Nephron (organoid): ENCODE data around the gene DOCK1.

Experiments
- H3K27ac Mint-ChIP-seq, 3 experiments: 2 replicates each; pipeline ENCODE4 v1.8.0; 2020; ENCODE audit warnings: mixed read lengths in 3 of 3, mild to moderate bottlenecking in 2 of 3, moderate library complexity in 1 of 3
- H3K27me3 Mint-ChIP-seq: 2 replicates; pipeline ENCODE4 v1.8.0; 2021; ENCODE audit warnings: low read depth, mild to moderate bottlenecking, moderate library complexity, mixed read lengths
- H3K36me3 Mint-ChIP-seq: 2 replicates; pipeline ENCODE4 v1.8.0; 2020; ENCODE audit warnings: low read depth, mixed read lengths
- H3K4me1 Mint-ChIP-seq: 2 replicates; pipeline ENCODE4 v1.8.0; 2020; ENCODE audit warnings: mixed read lengths
- H3K4me3 Mint-ChIP-seq, 3 experiments: 2 replicates each; pipeline ENCODE4 v1.8.0; 2020; ENCODE audit warnings: mild to moderate bottlenecking in 3 of 3, mixed read lengths in 3 of 3, moderate library complexity in 2 of 3
- H3K9me3 Mint-ChIP-seq: 2 replicates; pipeline ENCODE4 v1.8.0; 2020; ENCODE audit warnings: mixed read lengths
- CTCF ChIP-seq, 3 experiments: fragments of 200-600 bp; sonication (generic); IDR thresholded peaks; one replicate each; pipeline ENCODE4 v1.5.0; 2021; ENCODE audit warnings: antibody characterized with exemption in 3 of 3; ENCODE audit not compliant: unreplicated experiment in 3 of 3

DOCK1 gene

DNA sequence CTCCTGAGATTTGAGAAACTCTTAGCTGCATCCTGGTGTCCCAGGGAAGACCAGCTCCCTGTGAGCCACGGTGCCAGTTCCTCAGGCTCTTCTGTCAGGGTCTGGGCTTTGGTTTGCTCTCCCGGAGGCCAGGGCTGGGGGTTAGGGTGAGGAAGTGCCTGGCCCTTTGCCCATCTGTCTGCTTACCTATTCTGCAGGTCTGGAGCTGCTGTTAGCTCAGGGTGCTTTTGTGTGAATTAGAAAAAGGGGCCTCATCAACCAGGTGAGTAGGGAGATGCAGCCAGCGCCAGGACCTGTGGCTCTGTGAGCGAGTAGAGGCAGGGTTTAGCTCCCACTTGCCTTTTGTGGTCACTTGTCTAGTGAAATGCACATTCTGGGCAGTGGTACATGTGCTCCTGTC, 109.4 kb downstream of the DOCK1 start:
- no peaks in the 10 kb centered on the region for H3K27me3 Mint-ChIP-seq
- H3K4me3 Mint-ChIP-seq, result no peak overlapping the region
- no peak overlapping the region for H3K27ac Mint-ChIP-seq
- peaks cover 37% of the 10 kb centered on the region for H3K36me3 Mint-ChIP-seq
- peaks cover 19% of the 10 kb centered on the region for H3K4me1 Mint-ChIP-seq
- TF ChIP-seq CTCF (IDR thresholded peaks at IDR 0.05; ENCODE audit: unreplicated experiment in 3 of 3), result no peak
- H3K9me3 Mint-ChIP-seq, result no peaks in the 10 kb centered on the region

- no peaks in the 10 kb centered on the region for H3K27me3 Mint-ChIP-seq
- H3K4me3 Mint-ChIP-seq, result no peak overlapping the region
- no peaks in the 10 kb centered on the region for H3K9me3 Mint-ChIP-seq
- no peak for TF ChIP-seq CTCF (IDR thresholded peaks at IDR 0.05; ENCODE audit: unreplicated experiment in 3 of 3)
- H3K4me1 Mint-ChIP-seq, result peaks cover 19% of the 10 kb centered on the region
- H3K36me3 Mint-ChIP-seq, result peaks cover 35% of the 10 kb centered on the region
- H3K27ac Mint-ChIP-seq, result no peak overlapping the region
Observed at GRCh38 chr10:127015373-127015772, 110.1 kb downstream of the DOCK1 start.

DNA sequence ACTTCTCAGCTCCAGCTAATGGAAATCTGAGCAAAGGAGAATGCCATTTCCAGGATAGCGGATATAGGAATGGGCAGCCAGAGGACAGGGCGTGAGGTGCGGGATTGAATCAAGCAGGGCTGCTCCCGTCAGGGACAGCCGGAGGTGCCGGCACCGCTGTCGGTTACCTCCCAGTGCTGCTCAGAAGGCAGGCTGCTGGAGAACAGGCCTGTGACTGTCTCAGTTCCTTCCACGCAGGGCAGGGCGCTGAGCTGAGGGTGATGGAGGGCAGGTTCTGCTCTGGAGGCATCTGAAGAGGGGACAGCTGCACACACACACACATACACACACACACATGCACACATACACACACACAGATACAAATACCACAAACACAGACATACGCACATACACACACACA, 111.1 kb downstream of the DOCK1 start:
- Mint-ChIP-seq H3K4me1 (peaks cover 19% of the 10 kb centered on the region), H3K9me3 (no peaks in the 10 kb centered on the region), H3K27me3 (no peaks in the 10 kb centered on the region), H3K36me3 (peaks cover 28% of the 10 kb centered on the region), H3K4me3 (no peak overlapping the region), H3K27ac (no peak overlapping the region)
- no peak for TF ChIP-seq CTCF (IDR thresholded peaks at IDR 0.05; ENCODE audit: unreplicated experiment in 3 of 3)

- H3K27ac Mint-ChIP-seq, result no peak overlapping the region
- H3K4me3 Mint-ChIP-seq, result no peak overlapping the region
- TF ChIP-seq CTCF (IDR thresholded peaks at IDR 0.05; ENCODE audit: unreplicated experiment in 3 of 3), result no peak
- peaks cover 24% of the 10 kb centered on the region for H3K36me3 Mint-ChIP-seq
- no peaks in the 10 kb centered on the region for H3K9me3 Mint-ChIP-seq
- no peaks in the 10 kb centered on the region for H3K27me3 Mint-ChIP-seq
- peaks cover 8% of the 10 kb centered on the region for H3K4me1 Mint-ChIP-seq
Observed at GRCh38 chr10:127017541-127018297, 112.5 kb downstream of the DOCK1 start.

DNA sequence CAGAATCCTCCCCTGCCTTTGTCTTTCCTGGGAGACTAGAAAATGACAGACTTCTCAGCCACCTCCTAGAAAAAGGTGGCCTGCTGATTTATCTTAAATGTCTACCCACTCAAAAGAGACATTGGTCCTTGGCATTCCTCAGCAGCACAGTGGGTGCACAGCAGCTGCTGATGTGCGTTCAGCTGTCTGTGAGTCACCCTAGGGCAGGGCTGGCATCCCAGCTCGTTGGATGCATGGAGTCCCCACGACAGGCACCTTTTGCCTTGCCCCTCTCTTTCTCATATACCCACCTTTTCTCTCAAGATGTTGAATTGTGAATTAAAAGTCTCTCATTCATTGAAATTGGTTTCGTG, 113.0 kb downstream of the DOCK1 start:
- no peak overlapping the region for H3K4me3 Mint-ChIP-seq
- no peak overlapping the region for H3K27ac Mint-ChIP-seq
- no peaks in the 10 kb centered on the region for H3K27me3 Mint-ChIP-seq
- peaks cover 23% of the 10 kb centered on the region for H3K36me3 Mint-ChIP-seq
- no peak for TF ChIP-seq CTCF (IDR thresholded peaks at IDR 0.05; ENCODE audit: unreplicated experiment in 3 of 3)
- H3K4me1 Mint-ChIP-seq, result peaks cover 3% of the 10 kb centered on the region
- no peaks in the 10 kb centered on the region for H3K9me3 Mint-ChIP-seq

GRCh38 chr10:127018766-127019165, 113.5 kb downstream of the DOCK1 start:
- Mint-ChIP-seq H3K27ac (no peak overlapping the region), H3K9me3 (no peaks in the 10 kb centered on the region), H3K27me3 (no peaks in the 10 kb centered on the region), H3K36me3 (peaks cover 25% of the 10 kb centered on the region), H3K4me1 (no peaks in the 10 kb centered on the region), H3K4me3 (no peak overlapping the region)
- TF ChIP-seq CTCF (IDR thresholded peaks at IDR 0.05; ENCODE audit: unreplicated experiment in 3 of 3), result no peak
